ENCODE data around the gene DCDC2B.

DNA sequence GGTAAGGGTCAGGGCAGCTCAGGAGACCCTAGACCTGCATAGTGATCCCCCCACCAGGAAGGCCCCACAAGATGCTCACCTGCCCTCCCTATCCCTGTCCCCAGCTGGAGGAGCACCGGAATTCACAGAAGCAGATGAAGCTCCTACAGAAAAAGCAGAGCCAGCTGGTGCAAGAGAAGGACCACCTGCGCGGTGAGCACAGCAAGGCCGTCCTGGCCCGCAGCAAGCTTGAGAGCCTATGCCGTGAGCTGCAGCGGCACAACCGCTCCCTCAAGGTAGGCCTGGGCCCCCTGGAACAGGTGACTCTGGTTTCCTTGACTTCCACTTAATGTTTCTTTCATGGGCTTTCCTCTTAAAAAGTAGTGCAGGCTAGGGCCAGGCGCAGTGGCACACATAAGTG, 21.0 kb upstream of the DCDC2B start:
- TF ChIP-seq POLR2AphosphoS5 (IDR thresholded peaks at IDR 0.05; ENCODE audit: low read depth) (no peak), GABPA (IDR thresholded peaks at IDR 0.05; ENCODE audit: low read depth) (no peak)
- TF ChIP-seq, protein P1, sequence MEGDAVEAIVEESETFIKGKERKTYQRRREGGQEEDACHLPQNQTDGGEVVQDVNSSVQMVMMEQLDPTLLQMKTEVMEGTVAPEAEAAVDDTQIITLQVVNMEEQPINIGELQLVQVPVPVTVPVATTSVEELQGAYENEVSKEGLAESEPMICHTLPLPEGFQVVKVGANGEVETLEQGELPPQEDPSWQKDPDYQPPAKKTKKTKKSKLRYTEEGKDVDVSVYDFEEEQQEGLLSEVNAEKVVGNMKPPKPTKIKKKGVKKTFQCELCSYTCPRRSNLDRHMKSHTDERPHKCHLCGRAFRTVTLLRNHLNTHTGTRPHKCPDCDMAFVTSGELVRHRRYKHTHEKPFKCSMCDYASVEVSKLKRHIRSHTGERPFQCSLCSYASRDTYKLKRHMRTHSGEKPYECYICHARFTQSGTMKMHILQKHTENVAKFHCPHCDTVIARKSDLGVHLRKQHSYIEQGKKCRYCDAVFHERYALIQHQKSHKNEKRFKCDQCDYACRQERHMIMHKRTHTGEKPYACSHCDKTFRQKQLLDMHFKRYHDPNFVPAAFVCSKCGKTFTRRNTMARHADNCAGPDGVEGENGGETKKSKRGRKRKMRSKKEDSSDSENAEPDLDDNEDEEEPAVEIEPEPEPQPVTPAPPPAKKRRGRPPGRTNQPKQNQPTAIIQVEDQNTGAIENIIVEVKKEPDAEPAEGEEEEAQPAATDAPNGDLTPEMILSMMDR (IDR thresholded peaks at IDR 0.05; ENCODE audit: insufficient read depth, low read length) = no peak
- TF ChIP-seq, protein P2, sequence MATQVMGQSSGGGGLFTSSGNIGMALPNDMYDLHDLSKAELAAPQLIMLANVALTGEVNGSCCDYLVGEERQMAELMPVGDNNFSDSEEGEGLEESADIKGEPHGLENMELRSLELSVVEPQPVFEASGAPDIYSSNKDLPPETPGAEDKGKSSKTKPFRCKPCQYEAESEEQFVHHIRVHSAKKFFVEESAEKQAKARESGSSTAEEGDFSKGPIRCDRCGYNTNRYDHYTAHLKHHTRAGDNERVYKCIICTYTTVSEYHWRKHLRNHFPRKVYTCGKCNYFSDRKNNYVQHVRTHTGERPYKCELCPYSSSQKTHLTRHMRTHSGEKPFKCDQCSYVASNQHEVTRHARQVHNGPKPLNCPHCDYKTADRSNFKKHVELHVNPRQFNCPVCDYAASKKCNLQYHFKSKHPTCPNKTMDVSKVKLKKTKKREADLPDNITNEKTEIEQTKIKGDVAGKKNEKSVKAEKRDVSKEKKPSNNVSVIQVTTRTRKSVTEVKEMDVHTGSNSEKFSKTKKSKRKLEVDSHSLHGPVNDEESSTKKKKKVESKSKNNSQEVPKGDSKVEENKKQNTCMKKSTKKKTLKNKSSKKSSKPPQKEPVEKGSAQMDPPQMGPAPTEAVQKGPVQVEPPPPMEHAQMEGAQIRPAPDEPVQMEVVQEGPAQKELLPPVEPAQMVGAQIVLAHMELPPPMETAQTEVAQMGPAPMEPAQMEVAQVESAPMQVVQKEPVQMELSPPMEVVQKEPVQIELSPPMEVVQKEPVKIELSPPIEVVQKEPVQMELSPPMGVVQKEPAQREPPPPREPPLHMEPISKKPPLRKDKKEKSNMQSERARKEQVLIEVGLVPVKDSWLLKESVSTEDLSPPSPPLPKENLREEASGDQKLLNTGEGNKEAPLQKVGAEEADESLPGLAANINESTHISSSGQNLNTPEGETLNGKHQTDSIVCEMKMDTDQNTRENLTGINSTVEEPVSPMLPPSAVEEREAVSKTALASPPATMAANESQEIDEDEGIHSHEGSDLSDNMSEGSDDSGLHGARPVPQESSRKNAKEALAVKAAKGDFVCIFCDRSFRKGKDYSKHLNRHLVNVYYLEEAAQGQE (IDR thresholded peaks at IDR 0.05; ENCODE audit: insufficient replicate concordance, low read depth) = no peak

All from HL-60 (cell line).